Naive thymus-derived CD8-positive, alpha-beta T cell (primary cell): Measurements from ENCODE around the gene ACBD6. TPM values are rescaled to one million over a fixed set of nuclear protein-coding genes. Genes with fewer than 3 reads are reported as not detected.

Source experiments
- ATAC-seq, 2 donors: fragments of 150-1000 bp; cut with Tn5 transposase in 1 of 2; sonication (Bioruptor Pico), chemical (Tn5 transposase) in 1 of 2; 1 replicate in 1 of 2; 2 replicates in 1 of 2; pipeline ENCODE4 v1.10.0; 2021; ENCODE audit warnings: mild to moderate bottlenecking in 2 of 2, moderate library complexity in 2 of 2
- POLR2A ChIA-PET: fragments of 350-600 bp; sonication (Branson Sonifier 250); formaldehyde crosslinking; loops from one replicate; lab custom pipeline; 2021; ENCODE audit warnings: antibody characterized with exemption; lab: Charles Lee
- DNase-seq, 10 donors: peaks; one replicate each; pipeline versions ENCODE4 v3.0.0 to v3.0.0-alpha.2; 2020 to 2022
- H3K27ac Mint-ChIP-seq, 10 donors: one replicate each; pipeline ENCODE4 v1.8.0; 2020 to 2022; ENCODE audit warnings: mild to moderate bottlenecking in 10 of 10, mixed read lengths in 10 of 10, moderate library complexity in 4 of 10, inconsistent platforms in 1 of 10
- H3K27me3 Mint-ChIP-seq, 5 donors: one replicate each; pipeline ENCODE4 v1.8.0; 2021 to 2022; ENCODE audit warnings: mixed read lengths in 5 of 5
- H3K36me3 Mint-ChIP-seq, 3 donors: one replicate each; pipeline ENCODE4 v1.8.0; 2020 to 2022; ENCODE audit warnings: mixed read lengths in 3 of 3, mild to moderate bottlenecking in 2 of 3, inconsistent platforms in 1 of 3
- H3K4me1 Mint-ChIP-seq, 4 donors: one replicate each; pipeline ENCODE4 v1.8.0; 2021 to 2022; ENCODE audit warnings: mixed read lengths in 4 of 4
- H3K4me3 Mint-ChIP-seq, 10 donors: one replicate each; pipeline ENCODE4 v1.8.0; 2020 to 2022; ENCODE audit warnings: mild to moderate bottlenecking in 10 of 10, mixed read lengths in 10 of 10, moderate library complexity in 6 of 10, inconsistent platforms in 1 of 10
- H3K9me3 Mint-ChIP-seq, 9 donors: one replicate each; pipeline ENCODE4 v1.8.0; 2020 to 2022; ENCODE audit warnings: mixed read lengths in 9 of 9, mild to moderate bottlenecking in 3 of 9, inconsistent platforms in 1 of 9, moderate library complexity in 1 of 9
- polyA plus RNA-seq, 3 donors: library from polyadenylated mRNA; unstranded; fragments of 300-500 nt; fragmentation: Illumina TruSeq; gene quantifications; one replicate each; pipeline ENCODE4 v1.2.3, GENCODE V29; 2021
- total RNA-seq, 8 experiments: library from RNA in 2 of 8; stranded (reverse) in 2 of 8; gene quantifications; one replicate each; pipeline ENCODE4 v1.2.3 and lab custom pipeline; 2021 to 2026

Gene ACBD6
- total and polyA plus RNA-seq, 5 experiments from 2014 or later, result 45.8 to 63.6 (median 46.4) TPM

DNA sequence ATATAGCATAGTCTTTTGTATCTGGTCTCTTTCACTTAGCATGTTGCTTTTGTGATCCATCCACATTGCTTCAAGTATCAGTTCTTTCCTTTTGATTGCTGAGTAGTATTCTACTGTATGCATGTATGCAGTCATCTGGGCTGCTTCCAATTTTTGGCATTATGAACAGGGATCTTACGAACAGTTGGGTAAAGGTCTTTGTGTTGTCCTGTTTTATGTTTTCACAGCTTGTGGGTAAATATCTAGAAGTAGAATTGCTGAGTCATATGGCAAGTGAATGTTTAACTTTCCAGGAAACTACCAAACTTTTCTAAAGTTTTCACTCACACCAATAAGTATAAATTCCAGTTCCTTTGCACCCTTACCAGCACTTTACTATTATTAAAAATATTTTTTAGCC, 211.4 kb downstream of the ACBD6 start:
- DNase-seq (no peak), ATAC-seq (no peak)
- Mint-ChIP-seq H3K9me3 (peaks cover 0 to 4% (median 0%) of the 10 kb centered on the region in 9 donors), H3K4me3 (no peak overlapping the region), H3K36me3 (peaks cover 4 to 35% (median 28%) of the 10 kb centered on the region in 3 donors), H3K4me1 (peaks cover 13 to 33% (median 28%) of the 10 kb centered on the region in 4 donors), H3K27me3 (no peaks in the 10 kb centered on the region), H3K27ac (peak overlapping the region in 2 of 10 donors; percentile 10 to 67)
- POLR2A ChIA-PET, result no interaction called here

DNA sequence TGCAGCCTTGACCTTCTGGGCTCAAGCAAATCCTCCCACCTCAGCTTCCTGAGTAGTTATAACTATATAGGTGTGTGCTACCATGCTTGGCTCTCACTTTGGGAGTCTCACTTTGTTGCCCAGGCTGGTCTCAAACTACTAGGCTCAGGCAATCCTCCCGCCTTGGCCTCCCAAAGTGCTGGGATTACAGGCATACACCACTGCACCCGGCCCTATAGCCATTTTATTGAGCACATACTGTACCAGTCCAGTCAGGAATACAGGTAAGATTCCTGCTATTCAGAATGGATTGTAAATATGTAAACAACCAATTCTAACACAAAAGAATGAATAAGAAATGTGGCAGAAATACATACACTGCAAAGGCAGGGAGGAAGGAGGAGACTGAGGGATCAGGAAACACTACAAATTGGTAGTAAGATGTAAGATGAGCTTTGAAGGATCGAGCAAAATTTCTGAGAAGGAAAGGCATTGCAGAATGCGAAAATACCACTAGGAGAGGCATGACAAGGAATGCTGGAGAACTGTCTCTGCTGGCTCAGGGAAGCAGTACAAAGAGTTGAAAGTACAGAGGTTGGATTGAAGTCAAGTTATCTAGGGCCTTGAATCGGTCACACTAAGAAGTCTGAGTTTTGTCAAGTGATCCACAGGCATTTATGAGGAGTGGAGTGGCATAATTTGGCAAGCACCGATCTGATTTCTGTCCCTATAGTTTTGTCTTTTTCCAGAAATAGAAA, 211.9 kb downstream of the ACBD6 start:
- H3K4me3 Mint-ChIP-seq, result no peak overlapping the region
- POLR2A ChIA-PET, result no interaction called here
- ATAC-seq (no peak), DNase-seq (no peak)
- no peaks in the 10 kb centered on the region for H3K27me3 Mint-ChIP-seq
- peaks cover 4 to 36% (median 26%) of the 10 kb centered on the region in 3 donors for H3K36me3 Mint-ChIP-seq
- H3K27ac Mint-ChIP-seq, result peak overlapping the region in 6 of 10 donors; percentile 0 to 67 (median 10)
- peaks cover 10 to 29% (median 23%) of the 10 kb centered on the region in 4 donors for H3K4me1 Mint-ChIP-seq
- peaks cover 0 to 4% (median 0%) of the 10 kb centered on the region in 9 donors for H3K9me3 Mint-ChIP-seq

DNA sequence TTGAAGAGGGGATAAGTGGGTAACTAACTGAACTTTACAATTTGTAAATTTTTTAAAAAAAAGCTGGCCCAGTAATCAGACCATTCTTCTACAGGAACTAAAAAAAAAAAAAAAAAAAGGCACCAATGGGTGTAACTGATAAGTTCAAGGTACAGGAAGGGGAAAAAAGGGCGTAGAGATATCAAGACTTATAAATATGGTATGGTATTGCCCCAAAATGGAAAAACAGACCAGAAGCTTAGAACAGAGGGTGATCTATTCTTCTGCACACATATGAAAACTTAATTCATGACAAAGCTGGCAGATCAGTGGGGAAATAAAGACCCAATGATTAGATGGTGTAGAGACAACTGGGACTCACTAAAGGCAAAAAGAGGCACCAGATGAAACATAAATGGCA, 213.4 kb downstream of the ACBD6 start:
- POLR2A ChIA-PET, result no interaction called here
- peak overlapping the region in 5 of 10 donors; percentile 1 to 40 (median 8) for H3K27ac Mint-ChIP-seq

DNA sequence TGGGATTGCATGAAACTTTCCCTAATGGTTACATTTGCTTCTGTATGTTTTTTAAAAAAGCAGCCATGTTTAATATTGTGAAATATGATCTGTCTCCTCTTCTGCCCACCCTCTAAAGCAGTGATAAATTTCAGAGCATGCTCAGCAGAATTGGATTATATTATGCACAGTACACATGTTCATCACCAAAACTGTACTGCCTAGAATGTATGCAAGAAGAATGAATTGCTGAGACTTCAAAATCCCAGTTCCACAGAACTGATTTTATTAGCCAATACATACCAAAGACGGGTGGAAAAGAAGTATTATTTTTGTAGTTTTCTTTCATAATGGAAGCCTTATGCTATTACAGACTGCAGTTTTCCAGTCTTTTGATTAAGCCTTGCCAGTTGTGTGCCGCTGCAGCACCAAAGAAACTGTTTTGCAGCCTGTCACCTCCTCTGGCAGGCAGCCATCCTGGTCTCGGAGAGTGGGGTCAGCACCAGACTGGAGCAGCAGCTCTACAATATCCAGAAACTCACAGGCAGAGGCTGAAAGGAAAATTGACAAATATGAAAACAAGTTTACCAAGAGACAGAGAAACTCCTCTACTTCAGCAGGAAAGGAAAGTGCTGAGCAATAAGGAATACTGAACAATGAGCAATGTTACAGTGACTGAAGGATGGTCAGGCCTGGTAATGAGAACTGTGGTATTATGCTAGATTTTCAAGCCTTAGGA, 214.2 kb downstream of the ACBD6 start:
- POLR2A ChIA-PET, result no interaction called here
- Mint-ChIP-seq H3K27ac (peak overlapping the region in 2 of 10 donors; percentile 8 to 39), H3K27me3 (no peaks in the 10 kb centered on the region)

More for the DNA sequence above, 213.4 kb downstream of the ACBD6 start:
- Mint-ChIP-seq H3K4me3 (no peak overlapping the region), H3K27me3 (no peaks in the 10 kb centered on the region), H3K4me1 (peaks cover 10 to 29% (median 23%) of the 10 kb centered on the region in 4 donors), H3K9me3 (peaks cover 0 to 4% (median 0%) of the 10 kb centered on the region in 9 donors), H3K36me3 (peaks cover 4 to 45% (median 33%) of the 10 kb centered on the region in 3 donors)
- DNase-seq, result no peak
- ATAC-seq, result no peak

DNA sequence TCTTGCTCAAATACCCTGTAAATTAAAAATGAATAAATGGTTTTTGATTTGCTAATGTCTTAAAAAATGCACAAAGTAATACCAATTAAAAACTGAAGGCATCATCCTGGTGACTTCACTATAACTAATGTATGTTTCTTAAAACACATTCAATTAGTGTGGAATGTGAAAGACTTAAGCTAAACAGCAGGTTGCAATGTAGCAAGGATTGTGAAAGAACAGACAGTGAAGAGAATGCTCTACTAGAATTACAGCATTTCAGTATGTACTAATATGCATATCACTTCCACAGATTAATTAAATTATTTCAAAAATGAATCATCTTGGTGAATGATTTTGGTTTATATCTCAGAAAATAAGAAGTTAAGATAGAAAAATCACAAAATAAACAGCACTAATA, 216.0 kb downstream of the ACBD6 start:
- no peak overlapping the region for H3K27ac Mint-ChIP-seq
- no peak overlapping the region for H3K4me3 Mint-ChIP-seq
- no peaks in the 10 kb centered on the region for H3K9me3 Mint-ChIP-seq
- DNase-seq (no peak), ATAC-seq (no peak)
- POLR2A ChIA-PET, result no interaction called here
- no peaks in the 10 kb centered on the region for H3K27me3 Mint-ChIP-seq
- H3K4me1 Mint-ChIP-seq, result peaks cover 10 to 26% (median 22%) of the 10 kb centered on the region in 4 donors
- peaks cover 4 to 60% (median 33%) of the 10 kb centered on the region in 3 donors for H3K36me3 Mint-ChIP-seq

More for the DNA sequence above, 214.2 kb downstream of the ACBD6 start:
- no peak for DNase-seq
- Mint-ChIP-seq H3K4me3 (no peak overlapping the region), H3K9me3 (peaks cover 0 to 4% (median 0%) of the 10 kb centered on the region in 9 donors), H3K4me1 (peaks cover 10 to 29% (median 23%) of the 10 kb centered on the region in 4 donors), H3K36me3 (peaks cover 4 to 51% (median 39%) of the 10 kb centered on the region in 3 donors)
- ATAC-seq, result no peak

DNA sequence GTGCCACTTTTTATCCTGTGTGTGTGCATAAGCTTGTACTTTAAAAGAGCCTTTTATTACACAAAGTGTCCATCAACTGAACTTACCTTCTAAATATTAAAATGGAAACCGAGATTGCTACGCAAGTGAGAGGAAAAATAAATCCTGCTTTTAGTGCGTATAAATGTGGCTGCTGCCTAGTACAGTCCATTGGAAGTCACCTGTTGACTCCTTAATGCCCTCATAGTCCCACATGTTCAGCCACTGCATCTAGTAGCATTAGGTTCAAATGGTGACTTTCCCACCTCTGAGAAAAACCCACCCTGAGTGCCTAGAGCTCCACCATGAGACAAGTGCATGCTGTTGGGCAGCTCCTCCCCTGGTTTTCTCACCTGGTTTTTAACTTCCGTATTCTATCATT, 219.3 kb downstream of the ACBD6 start:
- ATAC-seq (no peak), DNase-seq (no peak)
- H3K27ac Mint-ChIP-seq, result no peak overlapping the region
- H3K9me3 Mint-ChIP-seq, result no peaks in the 10 kb centered on the region
- peaks cover 7 to 79% (median 46%) of the 10 kb centered on the region in 3 donors for H3K36me3 Mint-ChIP-seq
- POLR2A ChIA-PET, result no interaction called here
- no peaks in the 10 kb centered on the region for H3K27me3 Mint-ChIP-seq
- no peak overlapping the region for H3K4me3 Mint-ChIP-seq
- peaks cover 0 to 5% (median 0%) of the 10 kb centered on the region in 4 donors for H3K4me1 Mint-ChIP-seq

DNA sequence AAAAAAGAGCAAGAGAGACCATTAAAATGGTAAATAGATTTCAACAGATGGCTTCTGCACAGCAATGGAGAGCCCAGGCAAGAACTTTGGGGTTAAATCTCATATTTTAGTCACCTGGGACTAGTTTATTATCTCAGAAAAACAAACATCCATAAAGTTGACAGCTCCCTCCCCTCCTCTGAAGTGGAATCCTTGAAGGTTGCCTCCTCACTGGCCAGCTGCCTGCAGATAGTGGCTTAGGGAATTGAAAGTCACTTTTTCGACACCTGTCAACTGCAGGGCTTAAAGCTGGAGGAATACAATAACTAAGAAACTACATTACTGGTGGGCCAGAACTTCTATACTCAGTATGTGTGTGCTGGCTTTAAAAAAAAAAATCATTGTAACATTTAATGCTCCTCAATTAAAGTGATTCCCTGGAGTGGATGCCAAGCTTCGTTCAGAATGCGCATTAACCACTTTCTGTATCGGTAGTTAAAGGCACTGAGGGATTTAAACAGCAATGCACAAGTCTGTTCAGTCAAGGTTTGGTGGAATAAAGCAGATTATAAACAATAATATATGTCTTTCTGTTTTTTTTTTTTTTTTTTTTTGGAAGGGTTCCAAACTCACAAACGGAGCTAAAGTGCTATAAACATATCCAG, 219.9 kb downstream of the ACBD6 start:
- Mint-ChIP-seq H3K27me3 (no peaks in the 10 kb centered on the region), H3K4me1 (peaks cover 0 to 5% (median 0%) of the 10 kb centered on the region in 4 donors), H3K36me3 (peaks cover 7 to 78% (median 47%) of the 10 kb centered on the region in 3 donors), H3K27ac (no peak overlapping the region), H3K9me3 (no peaks in the 10 kb centered on the region), H3K4me3 (no peak overlapping the region)
- POLR2A ChIA-PET, result no interaction called here
- DNase-seq (no peak), ATAC-seq (no peak)

DNA sequence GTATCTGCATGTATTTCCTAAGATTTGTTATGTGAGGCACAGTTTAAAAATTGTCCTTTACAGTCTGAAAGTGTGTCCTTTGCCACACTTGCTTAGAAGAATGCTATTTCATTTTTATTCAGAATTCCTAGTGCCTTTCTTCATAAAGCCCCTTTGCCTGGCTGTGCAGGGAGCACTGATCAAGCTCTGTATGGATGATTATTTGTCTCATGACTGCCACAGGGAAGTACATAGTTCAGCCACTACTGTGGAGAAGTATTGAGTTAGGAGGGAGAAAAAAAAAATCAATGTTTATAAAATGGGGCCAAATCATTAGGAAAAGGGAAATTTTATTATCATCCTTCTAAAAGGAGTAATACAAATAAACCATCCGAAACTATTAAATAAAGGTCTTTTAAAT, 220.9 kb downstream of the ACBD6 start:
- Mint-ChIP-seq H3K9me3 (no peaks in the 10 kb centered on the region), H3K27me3 (no peaks in the 10 kb centered on the region), H3K4me1 (peaks cover 0 to 5% (median 0%) of the 10 kb centered on the region in 4 donors), H3K27ac (no peak overlapping the region), H3K36me3 (peaks cover 7 to 75% (median 48%) of the 10 kb centered on the region in 3 donors), H3K4me3 (no peak overlapping the region)
- no peak for ATAC-seq
- POLR2A ChIA-PET, result no interaction called here
- DNase-seq, result no peak

DNA sequence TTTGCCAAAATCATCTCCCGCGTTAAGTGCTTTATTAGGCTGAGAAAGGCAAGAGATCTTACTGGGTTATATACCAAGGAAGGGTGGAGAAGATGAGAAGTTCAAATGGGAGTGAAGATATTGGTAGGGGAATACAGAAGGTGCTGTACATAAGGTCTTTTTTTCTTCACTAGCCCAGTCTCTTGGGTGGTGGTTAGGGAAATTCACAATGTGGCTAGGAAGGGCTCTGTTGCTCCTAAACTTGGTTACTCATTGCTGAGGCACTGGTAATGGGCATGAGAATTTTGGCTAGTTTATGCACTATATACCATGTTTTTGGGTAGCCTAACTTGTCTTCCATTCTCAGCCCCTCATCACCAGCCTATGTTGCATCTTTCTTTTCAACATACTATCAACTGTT, 221.8 kb downstream of the ACBD6 start:
- H3K27ac Mint-ChIP-seq, result no peak overlapping the region
- POLR2A ChIA-PET, result no interaction called here
- H3K4me1 Mint-ChIP-seq, result peaks cover 0 to 5% (median 0%) of the 10 kb centered on the region in 4 donors
- H3K36me3 Mint-ChIP-seq, result peaks cover 7 to 73% (median 49%) of the 10 kb centered on the region in 3 donors
- H3K27me3 Mint-ChIP-seq, result no peaks in the 10 kb centered on the region
- no peaks in the 10 kb centered on the region for H3K9me3 Mint-ChIP-seq
- ATAC-seq (no peak), DNase-seq (no peak)
- H3K4me3 Mint-ChIP-seq, result no peak overlapping the region

DNA sequence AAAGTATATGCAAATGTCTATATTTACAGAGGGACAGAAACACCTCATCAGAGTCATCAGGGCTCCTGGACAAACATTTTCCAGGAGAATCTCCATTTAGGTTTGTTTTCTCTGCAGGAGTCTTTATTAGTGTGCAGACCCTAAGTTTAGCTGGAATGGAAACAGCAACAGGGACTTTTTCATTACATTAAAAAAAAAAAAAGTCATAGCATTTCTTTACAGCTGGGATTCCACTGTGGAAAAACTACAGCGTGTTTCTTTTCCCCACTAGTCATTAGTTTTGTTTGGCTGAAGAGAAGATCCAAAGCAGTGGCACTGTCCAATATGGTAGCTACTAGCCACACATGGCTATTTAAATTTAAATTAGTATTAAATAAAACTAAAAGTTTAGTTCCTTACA, 222.7 kb downstream of the ACBD6 start:
- POLR2A ChIA-PET, result no interaction called here
- H3K4me1 Mint-ChIP-seq, result peaks cover 0 to 5% (median 0%) of the 10 kb centered on the region in 4 donors
- no peaks in the 10 kb centered on the region for H3K9me3 Mint-ChIP-seq
- no peak overlapping the region for H3K27ac Mint-ChIP-seq
- H3K4me3 Mint-ChIP-seq, result no peak overlapping the region
- H3K36me3 Mint-ChIP-seq, result peaks cover 13 to 75% (median 47%) of the 10 kb centered on the region in 3 donors
- DNase-seq (no peak), ATAC-seq (no peak)
- H3K27me3 Mint-ChIP-seq, result no peaks in the 10 kb centered on the region

DNA sequence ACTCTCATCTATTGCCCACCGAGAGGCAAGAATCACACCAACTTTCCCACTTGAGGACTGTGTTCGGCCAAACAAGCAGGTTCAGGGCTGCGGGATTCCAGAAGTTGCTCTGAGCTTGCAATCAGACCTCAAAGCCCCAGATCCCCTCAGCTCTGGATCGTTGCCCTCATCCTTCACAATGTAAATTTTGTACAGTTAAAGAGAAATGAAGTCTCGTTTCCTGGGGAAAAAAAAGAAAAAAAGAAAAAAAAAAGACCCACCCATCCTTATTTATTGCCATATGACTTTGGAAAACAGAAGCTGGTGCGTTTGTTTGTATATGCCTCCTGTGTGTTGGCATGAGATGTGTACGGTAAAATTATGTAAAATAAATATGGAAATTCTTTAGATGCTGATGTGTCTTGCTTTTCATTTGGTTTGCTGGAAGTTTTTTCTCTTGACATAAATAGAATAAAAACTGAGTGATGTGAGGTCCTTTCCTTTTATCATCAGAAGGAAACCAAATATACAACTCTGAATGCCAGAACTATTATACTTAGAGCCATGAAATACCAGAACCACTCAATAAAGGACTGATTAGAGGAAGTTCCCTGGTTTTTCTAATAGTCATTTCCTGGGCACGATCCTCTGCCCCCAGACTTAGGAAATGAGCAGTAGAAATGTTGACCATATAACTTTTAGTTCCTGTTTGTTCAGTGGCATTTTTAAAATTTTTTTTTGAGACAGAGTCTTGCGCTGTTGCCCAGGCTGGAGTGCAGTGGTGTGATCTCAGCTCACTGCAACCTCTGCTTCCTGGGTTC, 223.6 kb downstream of the ACBD6 start:
- Mint-ChIP-seq H3K9me3 (no peaks in the 10 kb centered on the region), H3K4me1 (peaks cover 0 to 5% (median 0%) of the 10 kb centered on the region in 4 donors), H3K27me3 (no peaks in the 10 kb centered on the region), H3K27ac (no peak overlapping the region), H3K4me3 (no peak overlapping the region), H3K36me3 (peaks cover 13 to 70% (median 50%) of the 10 kb centered on the region in 3 donors)
- DNase-seq, result no peak
- POLR2A ChIA-PET, result no interaction called here
- no peak for ATAC-seq

DNA sequence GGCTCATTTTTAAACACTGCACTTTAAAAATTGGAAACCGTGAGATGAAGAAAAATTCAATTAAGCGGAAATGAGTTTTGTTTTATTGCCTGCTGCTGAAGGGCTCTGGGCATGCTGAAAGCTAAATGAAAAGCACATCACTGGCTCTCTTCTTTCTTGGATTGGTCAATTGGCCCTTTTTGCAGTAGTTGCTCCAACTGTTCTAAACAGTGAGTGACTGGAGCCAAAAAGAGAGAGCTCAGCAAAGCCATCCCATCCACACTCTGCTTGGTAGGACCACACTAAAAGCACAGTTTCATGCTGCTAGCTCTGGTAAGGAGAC, 224.2 kb downstream of the ACBD6 start:
- H3K4me1 Mint-ChIP-seq, result peaks cover 0 to 5% (median 0%) of the 10 kb centered on the region in 4 donors
- H3K27ac Mint-ChIP-seq, result peak overlapping the region in 1 of 10 donors; percentile 43
- ATAC-seq (no peak), DNase-seq (no peak)
- no peaks in the 10 kb centered on the region for H3K27me3 Mint-ChIP-seq
- peaks cover 13 to 67% (median 44%) of the 10 kb centered on the region in 3 donors for H3K36me3 Mint-ChIP-seq
- POLR2A ChIA-PET, result no interaction called here
- no peak overlapping the region for H3K4me3 Mint-ChIP-seq
- H3K9me3 Mint-ChIP-seq, result no peaks in the 10 kb centered on the region
